Cardiac muscle cell (in vitro differentiated cells and primary cell): ENCODE measurements around the gene KANSL1. TPM values are rescaled to one million over a fixed set of nuclear protein-coding genes. Genes with fewer than 3 reads are reported as not detected.

ENCODE experiments used
- DNase-seq, 2 donors: peaks; one replicate each; pipeline versions ENCODE4 v3.0.0 to v3.0.0-alpha.2; 2010 to 2017; ENCODE audit warnings: low read depth in 1 of 2, low spot score in 1 of 2
- H3K27ac ChIP-seq: fragments of 200-600 bp; sonication (generic); 2 replicates; pipeline ENCODE4 v1.5.1; 2016
- H3K27me3 ChIP-seq: fragments of 200-600 bp; sonication (generic); 2 replicates; pipeline ENCODE4 v1.6.0; 2016; ENCODE audit warnings: control low read depth
- H3K36me3 ChIP-seq: fragments of 200-600 bp; sonication (generic); 2 replicates; pipeline ENCODE4 v1.5.1; 2016; ENCODE audit warnings: control low read depth
- H3K4me1 ChIP-seq: fragments of 200-600 bp; sonication (generic); 2 replicates; pipeline ENCODE4 v1.8.1; 2017; ENCODE audit warnings: low read depth, mild to moderate bottlenecking, mixed run types
- H3K4me3 ChIP-seq: fragments of 200-600 bp; sonication (generic); 2 replicates; pipeline ENCODE4 v1.5.1; 2016; ENCODE audit warnings: mild to moderate bottlenecking
- H3K9me3 ChIP-seq: fragments of 200-600 bp; sonication (generic); 2 replicates; pipeline ENCODE4 v1.5.1; 2017; ENCODE audit warnings: low read depth, mild to moderate bottlenecking, control low read depth
- polyA plus RNA-seq: library from polyadenylated mRNA; unstranded; fragments of >200 nt; fragmentation: Nextera tagmentation; extraction: Ambion mirVana; gene quantifications from 2 replicates; pipeline ENCODE4 v1.2.1, GENCODE V29; 2016
- total RNA-seq: library from RNA; depleted of rRNA; stranded (reverse); fragments of >200 nt; gene quantifications from 2 replicates; pipeline ENCODE4 v1.2.3, GENCODE V29; 2016
- TF ChIP-seq, protein P1 (sequence below): IDR thresholded peaks from 2 replicates; pipeline ENCODE4 v1.5.1; 2012; ENCODE audit warnings: low read depth, mild to moderate bottlenecking, low read length

Gene KANSL1
- total and polyA plus RNA-seq, 2 experiments from 2014 or later = 52.6 to 109 TPM

GRCh38 chr17:46002973-46003316 is 190.3 kb downstream of the KANSL1 start:
- H3K27ac ChIP-seq = no peak overlapping the region
- no peaks in the 10 kb centered on the region for H3K27me3 ChIP-seq

GRCh38 chr17:46002311-46002972 is 190.8 kb downstream of the KANSL1 start:
- peak; percentile 71 to 77 for DNase-seq
- TF ChIP-seq, protein P1, sequence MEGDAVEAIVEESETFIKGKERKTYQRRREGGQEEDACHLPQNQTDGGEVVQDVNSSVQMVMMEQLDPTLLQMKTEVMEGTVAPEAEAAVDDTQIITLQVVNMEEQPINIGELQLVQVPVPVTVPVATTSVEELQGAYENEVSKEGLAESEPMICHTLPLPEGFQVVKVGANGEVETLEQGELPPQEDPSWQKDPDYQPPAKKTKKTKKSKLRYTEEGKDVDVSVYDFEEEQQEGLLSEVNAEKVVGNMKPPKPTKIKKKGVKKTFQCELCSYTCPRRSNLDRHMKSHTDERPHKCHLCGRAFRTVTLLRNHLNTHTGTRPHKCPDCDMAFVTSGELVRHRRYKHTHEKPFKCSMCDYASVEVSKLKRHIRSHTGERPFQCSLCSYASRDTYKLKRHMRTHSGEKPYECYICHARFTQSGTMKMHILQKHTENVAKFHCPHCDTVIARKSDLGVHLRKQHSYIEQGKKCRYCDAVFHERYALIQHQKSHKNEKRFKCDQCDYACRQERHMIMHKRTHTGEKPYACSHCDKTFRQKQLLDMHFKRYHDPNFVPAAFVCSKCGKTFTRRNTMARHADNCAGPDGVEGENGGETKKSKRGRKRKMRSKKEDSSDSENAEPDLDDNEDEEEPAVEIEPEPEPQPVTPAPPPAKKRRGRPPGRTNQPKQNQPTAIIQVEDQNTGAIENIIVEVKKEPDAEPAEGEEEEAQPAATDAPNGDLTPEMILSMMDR = peak; percentile 83
- Histone ChIP-seq H3K27ac (no peak overlapping the region), H3K4me1 (no peaks in the 10 kb centered on the region), H3K4me3 (no peak overlapping the region), H3K36me3 (no peaks in the 10 kb centered on the region), H3K27me3 (no peaks in the 10 kb centered on the region), H3K9me3 (no peaks in the 10 kb centered on the region)

More at GRCh38 chr17:46002973-46003316, 190.3 kb downstream of the KANSL1 start:
- Histone ChIP-seq H3K4me1 (no peaks in the 10 kb centered on the region), H3K36me3 (no peaks in the 10 kb centered on the region), H3K4me3 (no peak overlapping the region), H3K9me3 (no peaks in the 10 kb centered on the region)
- TF ChIP-seq, protein P1 = no peak
- no peak for DNase-seq

- H3K27me3 ChIP-seq = no peaks in the 10 kb centered on the region
- DNase-seq = no peak
- H3K4me3 ChIP-seq = no peak overlapping the region
- TF ChIP-seq, protein P1 = no peak
- H3K27ac ChIP-seq = no peak overlapping the region
- H3K9me3 ChIP-seq = no peaks in the 10 kb centered on the region
- H3K36me3 ChIP-seq = no peaks in the 10 kb centered on the region
- H3K4me1 ChIP-seq = no peaks in the 10 kb centered on the region
Measured at GRCh38 chr17:46001390-46002310, 191.6 kb downstream of the KANSL1 start.

DNA sequence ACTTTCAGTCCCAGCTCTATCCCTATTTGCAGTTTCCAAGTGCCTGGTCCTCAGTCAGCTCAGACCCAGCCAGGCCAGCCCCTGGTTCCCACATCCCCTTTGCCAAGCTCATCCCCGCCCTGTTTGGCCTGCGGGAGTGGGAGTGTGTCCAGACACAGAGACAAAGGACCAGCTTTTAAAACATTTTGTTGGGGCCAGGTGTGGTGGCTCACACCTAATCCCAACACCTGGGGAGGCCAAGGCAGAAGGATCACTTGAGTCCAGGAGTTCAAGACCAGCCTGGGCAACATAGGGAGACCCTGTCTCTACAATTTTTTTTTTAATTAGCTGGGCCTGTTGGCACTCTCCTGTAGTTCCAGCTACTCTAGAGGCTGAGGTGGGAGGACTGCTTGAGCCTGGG is 192.5 kb downstream of the KANSL1 start:
- no peaks in the 10 kb centered on the region for H3K36me3 ChIP-seq
- no peaks in the 10 kb centered on the region for H3K9me3 ChIP-seq
- no peaks in the 10 kb centered on the region for H3K4me1 ChIP-seq
- H3K4me3 ChIP-seq = no peak overlapping the region
- DNase-seq = no peak
- no peak overlapping the region for H3K27ac ChIP-seq
- TF ChIP-seq, protein P1 = no peak
- no peaks in the 10 kb centered on the region for H3K27me3 ChIP-seq

- Histone ChIP-seq H3K27me3 (no peaks in the 10 kb centered on the region), H3K4me1 (no peaks in the 10 kb centered on the region), H3K27ac (no peak overlapping the region), H3K36me3 (no peaks in the 10 kb centered on the region), H3K9me3 (no peaks in the 10 kb centered on the region), H3K4me3 (no peak overlapping the region)
- DNase-seq = no peak
- TF ChIP-seq, protein P1 = no peak
Measured at GRCh38 chr17:46000292-46000691, 192.9 kb downstream of the KANSL1 start.
